HG02885 (cell line): ENCODE measurements around the gene CD109.
"Not testable (repeated sequence)": the region's sequence is repeated elsewhere in the genome, so short reads cannot be mapped to it uniquely, and the experiment has no call there.

Experiments
- ATAC-seq: cut with Tn5 transposase; IDR thresholded peaks from one replicate; pipeline ENCODE4 v1.9.1; 2021; ENCODE audit warnings: mild to moderate bottlenecking; ENCODE audit not compliant: unreplicated experiment, poor library complexity

Gene CD109

GRCh38 chr6:73695619-73696421, at the start of gene CD109:
Gene CD109, plus strand, starts transcription at chr6:73696203. Its CDS starts 13 bp downstream, at chr6:73696216.
- ATAC-seq: peak; percentile 57

- no peak for ATAC-seq
Measured at GRCh38 chr6:73648166-73648565, 47.8 kb upstream of the CD109 start.

GRCh38 chr6:73649783-73650182, 46.2 kb upstream of the CD109 start:
- no peak for ATAC-seq

DNA sequence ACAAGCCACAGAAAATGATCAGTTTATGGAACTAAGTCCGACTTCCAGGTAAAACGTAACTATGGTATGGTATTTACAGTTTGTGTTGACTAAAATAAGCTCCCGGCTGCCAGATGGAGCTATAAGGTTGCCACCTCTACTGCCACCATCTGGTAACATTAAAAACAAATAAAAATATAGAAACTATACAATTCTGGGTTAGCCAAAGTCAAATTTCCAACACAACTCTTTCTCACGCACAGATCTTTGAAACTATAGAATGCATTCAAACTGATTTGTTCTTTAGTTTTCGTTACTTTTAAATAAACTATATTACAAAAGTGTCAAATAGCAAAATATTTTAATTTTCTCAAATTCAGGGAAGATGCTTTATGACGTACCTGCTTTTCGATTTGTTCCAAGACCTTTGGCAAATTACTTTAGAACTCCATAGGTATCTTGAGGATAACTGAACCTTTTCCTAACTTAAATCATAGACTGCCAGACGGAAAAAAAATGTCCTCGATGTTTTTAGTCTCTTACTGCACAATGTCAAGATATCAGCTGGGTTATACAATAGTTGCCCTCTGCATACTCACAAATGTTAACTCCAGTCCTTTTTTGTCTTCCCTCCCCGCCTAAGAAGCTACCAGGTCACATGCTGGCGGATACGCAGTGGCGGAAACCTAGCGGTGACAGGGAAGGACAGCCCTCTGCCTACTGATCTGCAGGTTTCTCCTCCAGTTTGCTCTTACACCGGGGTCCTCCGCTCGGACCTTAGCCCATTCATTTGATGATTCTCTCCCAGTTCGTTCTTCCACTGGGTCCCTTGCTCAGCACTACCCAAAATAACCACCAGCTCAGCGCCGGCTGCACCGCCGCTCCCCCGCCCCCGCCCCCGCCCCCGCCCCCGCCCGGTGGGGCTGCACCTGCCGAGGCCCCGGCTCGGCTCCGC, 43.1 kb upstream of the CD109 start:
- ATAC-seq: peak; percentile 46

DNA sequence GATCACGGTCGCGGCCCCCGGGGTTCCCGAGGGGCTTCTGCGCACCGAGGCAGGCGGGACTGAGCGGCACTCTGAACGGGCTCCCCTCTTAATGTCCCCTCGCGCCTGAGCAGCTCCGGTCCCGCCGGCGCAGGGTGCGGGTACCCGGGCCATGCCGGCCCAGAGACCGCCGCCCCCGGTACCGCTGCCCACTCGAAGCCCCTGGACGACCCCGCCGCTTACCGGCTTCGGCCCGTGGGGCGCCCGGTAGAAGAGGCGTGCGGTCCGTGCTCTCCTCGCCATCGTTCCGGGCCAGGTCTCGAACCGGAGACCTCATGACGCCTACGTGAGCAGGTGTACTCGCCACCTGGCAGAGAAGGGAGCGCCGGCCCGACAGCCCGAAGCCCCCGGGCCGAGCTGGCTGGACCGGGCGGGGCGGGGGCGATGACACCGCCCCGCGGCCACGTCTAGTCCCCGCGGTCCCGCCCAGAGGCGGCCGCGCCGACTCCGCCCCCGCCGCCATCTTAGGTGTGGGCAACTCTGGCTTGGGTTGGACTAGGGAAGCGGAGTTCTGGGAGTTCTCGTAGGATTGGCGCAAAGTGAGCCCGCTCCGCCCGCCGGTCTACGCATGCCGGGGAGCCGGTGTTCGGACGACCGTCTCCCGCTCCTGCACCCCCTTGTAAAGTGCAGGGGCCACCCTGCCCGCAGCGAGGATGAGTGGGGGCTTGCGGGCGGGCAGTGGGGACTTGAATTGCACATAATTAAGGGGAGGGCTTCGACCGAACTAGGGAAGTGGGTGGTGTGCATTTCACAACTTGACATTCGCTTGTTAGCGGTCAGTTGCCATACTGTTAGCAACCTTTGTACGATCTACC, 42.2 kb upstream of the CD109 start, which contains the start of gene SLC17A5:
TSS of gene SLC17A5 (minus strand) at position 422 of the 854 bp plus-strand sequence. CDS start at position 316, 106 bp downstream.
- peak; percentile 87 for ATAC-seq

- no peak for ATAC-seq
Measured at GRCh38 chr6:73655341-73655917, 40.6 kb upstream of the CD109 start.

GRCh38 chr6:73656531-73657145, 39.4 kb upstream of the CD109 start:
- no peak for ATAC-seq

GRCh38 chr6:73657201-73657600, 38.8 kb upstream of the CD109 start:
- no peak for ATAC-seq

DNA sequence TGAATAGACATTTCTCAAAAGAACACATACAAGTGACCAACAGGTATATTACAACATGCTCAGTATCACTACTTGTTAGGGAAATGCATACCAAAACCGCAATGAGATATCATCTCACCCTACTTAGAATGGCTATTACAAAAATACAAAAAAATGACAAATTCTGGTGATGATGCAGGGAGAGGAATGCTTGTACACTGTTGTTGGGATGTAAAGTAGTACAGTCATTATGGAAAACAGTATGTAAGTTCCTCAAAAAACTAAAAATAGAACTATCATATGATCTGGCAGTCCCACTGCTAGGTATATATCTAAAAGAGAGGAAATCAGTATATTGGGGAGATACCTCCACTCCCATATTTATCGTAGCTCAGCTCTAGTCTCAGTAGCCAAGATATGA, 31.3 kb upstream of the CD109 start:
- ATAC-seq: no peak

DNA sequence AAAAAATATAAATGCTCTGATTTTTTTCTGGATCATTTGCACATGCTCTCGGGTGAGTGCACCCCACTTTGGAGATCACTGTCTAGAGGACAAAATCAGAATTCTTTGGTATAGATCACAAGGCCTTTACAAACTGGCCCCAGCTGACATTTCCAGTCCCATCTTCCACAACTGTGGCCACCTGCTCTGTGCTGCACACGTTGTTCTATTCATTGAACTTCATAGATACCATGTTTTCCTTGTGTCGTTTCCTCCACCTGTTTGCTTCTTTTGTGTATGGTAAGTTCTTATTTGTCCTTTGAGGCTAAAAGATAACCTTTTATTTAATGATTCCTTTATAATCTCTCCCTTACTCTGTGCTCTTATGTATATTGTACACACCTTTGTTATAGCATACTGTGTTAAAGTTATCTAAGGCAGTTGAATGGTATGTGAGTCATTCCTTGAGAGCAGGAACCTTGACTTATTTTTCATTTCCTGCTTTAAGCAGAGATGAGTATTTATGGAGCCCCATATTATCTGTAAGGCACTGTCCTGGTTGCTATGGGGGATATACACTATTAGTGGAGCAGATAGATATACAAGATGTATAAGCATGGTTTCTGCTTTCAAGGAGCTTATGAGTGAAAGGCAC, 30.2 kb upstream of the CD109 start:
- ATAC-seq: peak; percentile 89

GRCh38 chr6:73666393-73666792, 29.6 kb upstream of the CD109 start:
- ATAC-seq: no peak

DNA sequence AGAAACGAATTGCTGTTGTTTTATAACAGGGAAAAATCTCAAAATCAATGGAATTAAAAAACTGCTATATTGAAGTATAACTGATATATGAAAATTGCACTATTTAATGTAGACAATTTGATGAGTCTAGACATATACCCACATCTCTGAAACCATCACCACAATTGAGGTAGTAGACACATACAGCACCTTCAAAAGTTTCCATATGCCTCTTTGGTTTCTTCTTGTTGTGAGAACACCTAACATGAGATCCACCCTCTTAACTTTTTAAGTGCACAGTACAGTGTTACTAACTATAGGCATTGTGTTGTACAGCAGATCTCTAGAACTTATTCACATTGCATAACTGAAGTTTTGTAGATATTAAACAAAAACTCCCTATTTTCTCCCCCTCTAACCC, 28.2 kb upstream of the CD109 start:
- no peak for ATAC-seq

DNA sequence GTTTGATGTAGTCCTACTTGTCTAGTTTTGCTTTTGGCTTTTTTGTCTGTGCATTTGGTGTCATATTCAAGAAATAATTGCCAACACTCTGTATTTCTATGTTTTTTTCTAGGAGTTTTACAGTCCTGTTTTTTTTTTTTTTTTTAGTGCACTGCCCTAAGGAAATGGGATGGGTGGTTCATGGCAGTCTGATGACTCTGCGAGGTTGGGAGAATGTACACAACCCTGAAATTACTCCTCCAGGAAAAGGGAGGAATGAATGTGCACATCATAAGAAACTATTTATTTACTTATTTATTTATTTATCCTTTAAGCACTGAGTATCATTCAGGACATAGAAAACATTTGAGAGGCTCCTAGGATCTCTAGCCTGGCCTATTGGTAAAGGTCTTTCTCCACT, 27.0 kb upstream of the CD109 start:
- no peak for ATAC-seq

DNA sequence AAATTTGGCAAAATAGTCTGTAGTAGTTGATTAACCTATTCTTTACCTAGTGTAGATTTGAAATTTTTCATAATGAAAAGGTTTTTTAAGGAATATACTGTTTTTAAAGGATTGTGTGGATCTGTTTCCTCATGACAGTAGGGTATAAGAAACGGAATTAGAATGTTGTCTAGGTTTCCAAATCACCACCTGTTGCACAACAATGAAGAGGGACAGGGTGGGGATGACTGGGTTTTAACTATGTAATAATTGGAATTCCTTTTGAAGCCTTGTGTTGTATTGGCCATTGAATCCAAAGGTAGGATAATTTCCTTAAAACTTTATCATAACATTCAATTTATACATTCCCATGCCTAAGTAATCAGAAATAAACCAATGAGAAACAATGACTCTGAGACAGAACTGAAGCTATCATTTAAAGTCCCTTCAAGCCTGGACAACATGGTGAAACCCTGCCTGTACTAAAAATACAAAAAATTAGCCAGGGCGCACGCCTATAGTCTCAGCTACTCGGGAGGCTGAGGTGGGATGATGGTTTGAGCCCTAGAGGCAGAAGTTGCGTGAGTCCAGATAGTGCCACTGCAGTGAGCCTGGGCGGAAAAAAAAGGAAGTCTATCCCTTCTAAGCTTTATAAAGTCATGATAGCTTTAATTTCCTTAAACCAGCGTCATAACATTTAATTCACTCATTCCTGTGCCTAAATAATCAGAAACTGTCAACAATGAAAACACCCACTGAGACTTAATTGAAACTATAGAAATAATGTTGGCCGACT, 23.9 kb upstream of the CD109 start:
- ATAC-seq: no peak

DNA sequence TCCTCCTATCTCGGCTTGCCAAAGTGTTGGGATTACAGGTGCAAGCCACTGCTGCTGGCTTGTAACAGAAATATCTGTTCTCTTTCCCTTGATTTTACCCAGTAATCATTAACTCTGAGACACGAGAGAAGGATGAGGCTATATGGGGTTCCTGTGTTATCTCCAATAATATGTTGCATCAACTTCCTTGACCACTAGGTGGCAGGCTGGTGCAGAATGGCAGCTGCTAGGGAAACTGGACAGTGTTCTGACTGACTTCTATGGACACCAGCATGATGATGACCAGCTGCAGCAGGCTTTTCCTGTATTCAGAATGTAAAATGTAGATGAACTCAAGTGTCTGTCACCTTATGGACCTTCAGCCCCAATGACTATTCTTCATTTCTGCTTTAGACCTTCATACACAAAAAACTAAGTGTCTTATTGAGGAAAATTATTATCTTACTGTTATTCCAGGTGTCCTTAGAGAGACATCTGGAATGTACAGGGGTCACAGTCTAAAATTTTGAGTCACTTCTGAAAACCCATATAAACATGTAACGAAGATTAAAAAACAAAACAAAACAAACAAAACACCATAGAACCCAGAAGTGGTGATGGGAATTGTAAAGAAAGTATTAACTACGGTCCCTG, 20.4 kb upstream of the CD109 start:
- ATAC-seq: peak; percentile 95

DNA sequence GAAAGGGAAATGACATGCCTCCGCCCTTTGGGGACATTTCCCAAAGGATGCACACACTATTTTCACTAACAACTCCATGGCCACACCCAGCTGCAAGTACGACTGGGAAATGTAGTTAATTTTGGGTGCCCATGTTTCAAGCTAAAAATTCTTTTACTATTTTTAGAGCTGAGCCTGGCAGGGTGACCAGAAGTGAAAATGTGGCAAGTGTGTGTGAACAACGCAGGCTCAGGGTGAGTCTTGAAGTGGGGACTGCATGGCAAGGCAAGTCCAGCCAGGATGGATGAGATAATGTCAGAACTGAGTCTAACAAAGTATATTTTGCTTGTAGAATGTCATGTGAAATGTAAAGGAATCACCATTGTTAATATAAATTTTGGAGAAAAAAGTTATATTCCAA, 17.0 kb upstream of the CD109 start:
- no peak for ATAC-seq

DNA sequence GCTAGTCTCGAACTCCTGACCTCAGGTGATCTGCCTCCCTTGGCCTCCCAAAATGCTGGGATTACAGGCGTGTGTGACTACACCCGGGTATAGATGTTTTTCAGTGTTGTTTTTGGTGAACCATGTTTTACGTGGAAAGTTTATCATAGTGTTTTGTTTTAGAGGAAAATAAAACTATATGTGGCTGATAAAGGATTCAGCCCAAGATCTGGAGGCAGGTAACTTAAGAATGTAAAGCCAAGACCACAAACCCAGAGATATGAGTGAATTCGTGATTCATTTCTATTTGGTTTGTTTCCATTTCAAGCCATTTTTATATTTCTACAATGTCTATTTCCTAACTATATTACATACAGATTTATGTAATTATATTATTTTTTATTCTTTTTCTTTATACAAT, 16.2 kb upstream of the CD109 start:
- ATAC-seq: not testable (repeated sequence)
